Measurements from ENCODE around the gene UPP1. TPM values are rescaled to one million over a fixed set of nuclear protein-coding genes. Genes with fewer than 3 reads are reported as not detected.

Gene UPP1
- total and polyA plus RNA-seq, 2 of the 13 experiments (the other 11 are each of a cell fraction or from before 2014, with no cell fraction given) = 5.7 to 9.8 TPM

- no peak; the same call in 1 of the 2 replicates for TF ChIP-seq ZGPAT (CRISPR knock-in tag; IDR thresholded peaks at IDR 0.05)
- no peak for TF ChIP-seq GLMP (CRISPR knock-in tag; IDR thresholded peaks at IDR 0.05; ENCODE audit: borderline replicate concordance)
- TF ChIP-seq ZNF672 (CRISPR knock-in tag; IDR thresholded peaks at IDR 0.05) = no peak
- TF ChIP-seq ZNF20 (CRISPR knock-in tag; IDR thresholded peaks at IDR 0.05) = 0 out of 2 replicates have a peak, but pooled peaks have one; percentile 43
- TF ChIP-seq RNF2 (conservative IDR thresholded peaks at IDR 0.05; ENCODE audit: low read depth) = 0 out of 2 replicates have a peak, but pooled peaks have one; percentile 26
- TF ChIP-seq NFAT5 (CRISPR knock-in tag; IDR thresholded peaks at IDR 0.05) = no peak
- TF ChIP-seq AFF4 (CRISPR knock-in tag; IDR thresholded peaks at IDR 0.05) = no peak
- TF ChIP-seq MTERF4 (CRISPR knock-in tag; IDR thresholded peaks at IDR 0.05) = no peak
- 0 out of 2 replicates have a peak, but pooled peaks have one; percentile 64 for TF ChIP-seq PAX8 (CRISPR knock-in tag; IDR thresholded peaks at IDR 0.05; ENCODE audit: borderline replicate concordance)
- no peak for TF ChIP-seq ELK4 (CRISPR knock-in tag; IDR thresholded peaks at IDR 0.05; ENCODE audit: borderline replicate concordance)
- no peak for TF ChIP-seq ZNF746 (CRISPR knock-in tag; IDR thresholded peaks at IDR 0.05)
- TF ChIP-seq MAFF (IDR thresholded peaks at IDR 0.05; ENCODE audit: low read depth, low read length) = no peak
- TF ChIP-seq ZNF350 (CRISPR knock-in tag; IDR thresholded peaks at IDR 0.05; ENCODE audit: borderline replicate concordance, low read depth) = peak; percentile 80; the same call in 1 of the 2 replicates
These were observed 463 bp upstream of the UPP1 start (continued) for GRCh38 chr7:48088559-48089045.

Measured in HepG2 (cell line).